ENCODE measurements around the gene FUBP1.
"Not testable (repeated sequence)": the region's sequence is repeated elsewhere in the genome, so short reads cannot be mapped to it uniquely, and the experiment has no call there.

Gene FUBP1

GRCh38 chr1:77942400-77943140 lies 36.3 kb downstream of the FUBP1 start:
- DNase-seq: no peak

- DNase-seq: no peak
Measured at GRCh38 chr1:77940921-77941570, 37.8 kb downstream of the FUBP1 start.

DNA sequence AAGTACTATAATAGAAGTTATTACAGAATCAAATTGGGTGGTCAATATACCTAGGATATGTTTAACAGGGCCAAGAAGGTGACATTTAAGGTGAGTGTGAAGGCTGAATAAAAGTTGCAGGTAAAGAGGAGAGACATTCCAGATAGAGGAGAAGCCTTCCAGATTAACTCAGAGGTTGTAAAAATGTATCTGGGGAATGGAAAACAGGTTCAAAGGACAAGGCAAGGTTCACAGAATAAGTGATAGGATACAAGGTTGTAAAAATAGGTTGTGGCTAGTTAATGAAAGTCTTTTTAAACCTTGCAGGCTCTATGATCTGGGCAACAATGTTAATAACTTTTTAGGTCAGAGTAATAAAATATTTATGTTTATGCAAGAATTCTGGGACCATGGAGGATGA lies 40.2 kb downstream of the FUBP1 start:
- DNase-seq: no peak

DNA sequence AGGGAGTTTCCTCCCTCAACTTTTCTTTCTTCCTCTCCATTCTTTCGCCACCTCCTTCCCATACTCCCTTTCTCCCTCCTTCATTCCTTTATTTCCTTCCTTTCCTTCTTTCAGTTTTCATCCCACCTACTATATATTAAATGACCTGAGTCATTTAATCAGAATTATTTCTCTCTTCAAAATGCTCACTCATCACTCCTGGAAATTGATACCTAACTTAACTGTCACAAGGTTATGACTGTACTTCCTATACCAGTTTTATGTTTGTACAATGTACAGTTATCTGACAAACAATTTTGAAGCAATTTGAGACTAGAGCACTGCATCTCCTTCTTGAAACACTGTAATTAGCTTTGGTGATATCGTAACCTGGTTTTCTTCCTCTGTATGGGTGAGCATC lies 49.1 kb downstream of the FUBP1 start:
- no peak for DNase-seq

DNA sequence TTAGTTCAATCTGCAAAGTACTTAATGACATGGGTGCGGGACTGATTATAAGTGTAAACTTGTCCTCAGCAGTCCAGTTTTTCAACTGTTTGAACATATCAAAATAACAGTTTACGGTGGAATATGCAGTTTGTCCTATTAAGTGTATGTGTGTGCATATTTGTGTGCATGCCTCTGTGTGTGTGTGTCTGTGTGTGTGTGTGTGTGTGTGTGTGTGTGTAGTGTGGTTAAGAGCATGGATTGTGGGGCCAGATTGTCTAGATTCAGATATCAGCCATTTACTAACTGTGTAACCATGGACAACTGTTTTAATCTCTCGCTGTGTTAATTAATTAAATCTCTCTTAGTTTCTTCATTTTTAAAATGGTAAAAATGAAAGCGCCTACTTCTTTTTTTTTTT lies 51.5 kb downstream of the FUBP1 start:
- DNase-seq: no peak

DNA sequence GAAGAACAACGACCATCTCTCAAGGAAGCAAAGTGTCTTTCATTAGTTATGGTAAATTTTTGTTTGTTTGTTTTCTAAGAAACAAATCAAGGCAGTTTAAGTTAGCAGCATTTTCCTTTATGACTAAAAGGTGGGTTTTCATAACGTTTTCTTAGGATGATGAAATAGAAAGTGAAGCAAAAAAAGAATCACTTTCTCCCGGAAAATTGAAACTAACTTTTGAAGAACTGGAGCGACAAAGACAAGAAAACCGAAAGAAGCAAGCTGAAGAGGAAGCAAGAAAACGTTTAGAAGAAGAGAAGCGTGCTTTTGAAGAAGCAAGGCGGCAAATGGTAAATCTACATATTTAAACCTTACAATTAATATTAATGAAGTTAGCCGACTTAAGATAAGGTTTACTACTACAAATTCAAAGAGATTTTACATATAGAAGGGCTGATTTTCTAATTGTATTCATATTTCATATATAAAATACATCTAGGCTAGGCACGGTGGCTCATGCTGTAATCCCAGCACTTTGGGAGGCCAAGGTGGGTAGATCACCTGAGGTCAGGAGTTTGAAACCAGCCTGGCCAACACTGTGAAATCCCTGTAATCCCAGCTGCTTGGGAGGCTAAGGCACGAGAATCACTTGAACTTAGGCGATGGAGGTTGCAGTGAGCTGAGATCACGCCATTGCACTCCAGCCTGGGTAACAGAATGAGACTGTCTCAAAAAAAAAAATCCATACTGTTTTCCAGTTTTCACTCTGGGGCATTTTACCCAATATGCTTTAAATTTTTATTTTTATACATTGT lies 52.1 kb downstream of the FUBP1 start:
- no peak for DNase-seq

GRCh38 chr1:77925956-77926355 lies 52.9 kb downstream of the FUBP1 start:
- no peak for DNase-seq

DNA sequence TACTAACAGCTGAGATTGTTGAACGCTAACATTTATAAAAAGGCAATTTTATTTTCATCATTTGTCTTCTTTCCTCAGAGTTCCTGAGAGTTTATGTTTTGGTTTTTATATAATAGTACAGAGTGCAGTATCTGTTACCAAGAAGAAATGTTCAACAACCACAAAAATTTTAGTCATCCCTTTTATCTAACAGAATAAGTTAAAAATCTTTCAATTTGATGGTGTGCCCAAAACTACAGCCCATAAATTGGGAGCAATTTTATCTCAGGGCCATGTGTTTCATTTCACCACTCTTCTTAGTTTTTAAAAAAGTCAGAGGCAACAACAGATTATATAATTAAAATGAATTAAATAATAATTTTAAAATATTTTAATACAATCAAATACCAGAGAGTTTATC lies 53.4 kb downstream of the FUBP1 start:
- DNase-seq: no peak

GRCh38 chr1:77918918-77919317 lies 60.0 kb downstream of the FUBP1 start:
- not testable (repeated sequence) for DNase-seq

- no peak for DNase-seq
Measured at GRCh38 chr1:77910116-77910515, 68.8 kb downstream of the FUBP1 start.

GRCh38 chr1:77906624-77907023 lies 72.2 kb downstream of the FUBP1 start:
- no peak for DNase-seq

DNA sequence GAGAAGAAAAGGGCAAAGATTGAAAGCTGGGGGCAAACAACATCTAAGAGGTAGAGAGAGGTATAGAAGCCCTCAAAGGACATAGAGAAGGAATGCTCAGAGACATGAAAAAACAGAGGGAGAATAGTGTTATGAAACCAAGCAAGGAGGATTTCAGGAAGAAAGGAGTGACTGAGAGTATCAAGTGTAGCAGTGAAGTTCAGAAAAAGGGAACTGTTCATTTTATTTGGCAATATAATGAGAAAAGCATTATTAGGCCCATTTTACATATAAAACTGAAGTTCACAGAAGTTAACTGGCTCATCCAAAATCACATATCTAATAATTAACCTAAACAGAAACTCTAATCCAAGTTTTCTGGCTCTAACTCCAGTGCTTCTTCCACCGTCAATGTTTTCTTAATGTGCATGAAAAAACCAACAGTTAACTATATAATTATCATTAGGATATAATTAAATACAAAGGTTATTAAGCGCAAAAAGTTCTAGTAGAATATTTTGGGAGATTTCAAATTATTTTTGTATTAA lies 72.8 kb downstream of the FUBP1 start:
- DNase-seq: no peak

DNA sequence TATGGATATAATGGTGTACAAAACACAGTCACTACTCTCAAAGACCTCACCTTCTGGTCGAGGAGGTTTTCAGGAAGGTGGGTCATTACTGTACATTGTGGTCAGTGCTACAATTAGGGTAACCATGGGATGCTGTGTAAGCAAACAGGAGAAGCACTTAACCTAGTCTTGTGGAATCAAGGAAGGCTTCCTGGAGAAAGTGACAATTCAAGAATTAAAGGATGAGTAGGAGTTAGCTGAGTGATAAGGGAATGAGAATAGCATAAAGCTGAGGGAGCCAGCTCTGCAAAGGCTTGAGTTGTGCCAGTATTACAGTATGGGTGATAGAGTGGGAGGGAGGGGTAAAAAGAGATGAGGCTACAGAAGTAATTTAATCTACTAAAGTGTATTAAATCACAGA lies 73.3 kb downstream of the FUBP1 start:
- no peak for DNase-seq

GRCh38 chr1:77900687-77901293 lies 78.1 kb downstream of the FUBP1 start:
- DNase-seq: no peak

- DNase-seq: no peak
Measured at GRCh38 chr1:77899647-77900320, 79.1 kb downstream of the FUBP1 start.

All from CD4-positive, alpha-beta T cell treated with Interleukin-17A for 1 hour (primary cell).